Measurements from ENCODE around the gene PHAF1.

Gene PHAF1

GRCh38 chr16:67109407-67110135 is at the start of gene PHAF1:
PHAF1 (plus strand) TSS chr16:67109941; CDS start chr16:67110176, 235 bp downstream.
- peak; percentile 91 for DNase-seq (ENCODE audit: low spot score)

- no peak for DNase-seq (ENCODE audit: low spot score)
Measured at GRCh38 chr16:67063008-67063407, 46.7 kb upstream of the PHAF1 start.

DNA sequence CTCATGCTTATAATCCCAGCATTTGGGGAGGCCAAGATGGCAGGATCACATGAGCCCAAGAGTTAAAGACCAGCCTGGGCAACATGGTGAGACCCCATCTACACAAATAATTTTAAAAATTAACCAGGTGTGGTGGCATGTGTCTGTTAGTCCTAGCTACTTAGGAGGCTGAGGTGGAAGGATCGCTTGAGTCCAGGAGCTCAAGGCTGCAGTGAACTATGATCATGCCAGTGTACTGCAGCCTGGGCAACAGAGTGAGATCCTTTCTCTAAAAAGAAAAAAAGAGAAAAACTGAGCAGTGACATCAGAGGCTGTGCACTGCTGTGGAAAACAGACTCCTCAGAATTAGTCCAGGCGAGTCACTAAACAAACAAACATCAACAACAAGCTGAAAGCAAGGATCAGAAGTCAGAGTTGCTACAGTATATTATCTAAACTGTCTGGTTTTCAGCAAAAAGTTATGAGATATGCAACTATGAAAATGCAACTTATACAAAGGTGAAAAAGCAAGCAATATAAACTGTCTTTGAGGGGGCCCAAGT is 41.5 kb upstream of the PHAF1 start:
- no peak for DNase-seq (ENCODE audit: low spot score)

DNA sequence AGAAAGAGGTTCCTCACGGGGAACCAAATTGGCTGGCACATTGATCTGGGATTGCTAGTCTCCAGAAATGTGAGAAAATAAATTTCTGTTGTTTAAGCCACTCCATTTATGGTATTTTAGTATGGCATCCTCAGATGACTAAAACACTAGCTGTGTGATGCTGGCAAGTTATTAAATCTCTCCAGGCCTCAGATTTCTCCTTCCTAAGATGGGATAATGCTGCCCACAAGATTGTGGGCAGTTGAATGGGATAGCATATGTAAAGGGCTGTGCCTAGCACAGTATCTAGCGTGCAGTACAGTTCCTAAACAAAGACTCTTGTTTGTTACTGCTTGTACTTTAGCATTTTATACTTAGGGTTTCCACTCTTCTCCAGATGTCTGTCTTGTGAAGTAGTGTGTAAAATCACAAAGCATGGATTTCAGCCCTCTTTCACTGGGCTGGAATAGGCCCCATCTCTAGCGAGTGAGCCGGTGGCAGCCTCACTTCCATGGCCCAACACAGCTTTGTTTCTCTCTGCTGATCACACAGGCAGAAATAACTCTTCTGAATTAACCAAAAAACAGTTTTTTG is 38.2 kb upstream of the PHAF1 start:
- no peak for DNase-seq (ENCODE audit: low spot score)

DNA sequence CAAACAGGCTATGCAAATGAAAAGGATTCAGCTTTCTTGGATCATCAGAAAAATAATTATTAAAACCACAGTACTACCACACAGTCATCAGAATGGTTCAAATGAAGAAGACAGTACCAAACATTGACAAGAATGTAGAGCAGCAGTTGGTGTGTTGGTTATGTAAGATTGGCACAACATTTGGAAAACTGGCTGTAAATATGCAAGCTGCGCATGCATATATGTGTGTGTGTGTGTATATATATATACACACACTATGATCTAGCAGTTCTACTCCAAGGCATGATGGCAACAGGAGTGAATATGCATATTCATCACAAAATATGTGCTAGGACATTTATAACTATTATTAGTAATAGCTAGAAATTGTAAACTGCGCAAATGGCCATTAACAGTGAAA is 34.4 kb upstream of the PHAF1 start:
- DNase-seq (ENCODE audit: low spot score) = no peak

- DNase-seq (ENCODE audit: low spot score) = no peak
Measured at GRCh38 chr16:67077871-67078270, 31.9 kb upstream of the PHAF1 start.

DNA sequence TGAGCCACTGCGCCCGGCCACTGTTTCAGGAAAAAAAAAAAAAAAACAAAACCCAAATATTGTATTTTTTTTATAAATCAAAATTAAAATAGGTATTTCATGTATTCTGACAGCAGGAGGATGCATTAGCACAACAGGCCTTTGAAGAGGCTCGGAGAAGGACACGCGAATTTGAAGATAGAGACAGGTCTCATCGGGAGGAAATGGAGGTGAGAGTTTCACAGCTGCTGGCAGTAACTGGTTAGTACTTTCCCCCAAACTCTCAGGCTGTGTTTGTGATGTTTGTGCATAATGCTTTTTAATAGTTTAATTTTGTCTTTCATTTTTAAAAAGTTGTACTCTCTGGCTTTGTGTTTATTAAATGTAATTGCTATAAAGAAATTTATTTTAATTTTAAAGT is 27.6 kb upstream of the PHAF1 start:
- no peak for DNase-seq (ENCODE audit: low spot score)

DNA sequence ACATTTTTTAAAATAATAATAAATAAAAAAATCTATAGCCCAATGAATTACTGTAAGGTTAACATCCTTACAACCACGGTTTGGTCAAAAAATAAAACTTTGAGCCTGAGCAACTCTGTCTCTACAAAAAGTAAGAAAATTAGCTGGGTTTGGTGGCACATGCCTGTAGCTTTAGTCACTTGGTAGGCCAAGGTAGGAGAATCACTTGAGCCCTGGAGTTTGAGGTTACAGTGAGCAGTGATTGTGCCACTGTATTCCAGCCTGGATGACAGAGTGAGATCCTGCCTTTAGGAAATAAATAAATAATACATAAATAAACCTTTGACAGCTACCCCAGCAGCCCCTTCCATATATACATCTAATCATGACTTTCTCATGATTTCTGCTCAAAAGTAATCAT is 26.9 kb upstream of the PHAF1 start:
- DNase-seq (ENCODE audit: low spot score) = no peak

DNA sequence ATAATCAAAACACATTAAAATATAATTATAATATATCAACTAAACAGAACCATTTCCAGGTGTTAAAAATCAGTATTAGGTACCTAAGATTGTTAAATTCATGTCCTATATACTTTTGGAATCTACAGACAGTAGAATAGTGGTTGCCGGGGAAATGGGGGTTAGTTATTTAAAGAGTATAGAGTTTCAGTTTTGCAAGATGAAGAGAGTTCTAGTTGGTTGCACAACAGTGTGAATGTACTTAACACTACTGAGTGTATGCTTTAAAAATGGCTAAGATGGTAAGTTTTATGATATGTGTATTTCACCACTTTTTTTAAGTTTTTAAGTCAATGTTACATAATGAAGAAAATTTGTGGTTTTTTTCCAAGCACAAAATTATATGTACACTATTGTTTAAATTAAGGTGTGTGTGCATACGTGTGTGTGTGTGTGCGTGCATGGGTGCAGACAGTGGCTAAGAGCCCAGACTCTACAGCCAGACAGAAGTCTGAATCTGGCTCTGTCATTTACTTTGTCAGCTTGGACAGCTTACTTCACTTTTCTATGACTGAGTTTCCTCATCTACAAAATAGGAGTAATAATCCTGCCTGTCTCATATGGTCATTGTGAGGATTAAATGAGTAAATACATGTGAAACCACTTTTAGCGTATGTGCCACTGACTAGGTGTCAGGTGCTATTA is 25.3 kb upstream of the PHAF1 start:
- no peak for DNase-seq (ENCODE audit: low spot score)

DNA sequence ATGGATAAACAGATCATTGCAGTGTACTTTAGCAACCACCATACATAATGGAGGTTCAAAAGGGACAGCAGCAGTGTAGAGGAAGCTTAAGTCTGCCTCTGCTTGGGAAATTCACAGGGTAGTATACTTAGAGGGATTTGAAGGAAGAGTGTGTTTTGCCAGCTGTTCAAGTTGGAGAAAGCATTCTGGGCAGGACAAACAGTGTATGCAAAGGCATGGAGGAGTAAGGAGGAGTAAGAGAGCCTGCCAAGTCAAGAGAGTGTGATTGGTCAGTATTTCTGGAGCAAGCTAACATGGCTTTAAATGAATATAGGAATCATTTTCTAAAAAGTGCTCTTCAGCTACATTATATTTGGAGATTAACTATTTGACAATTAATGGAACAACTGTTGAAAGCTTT is 22.9 kb upstream of the PHAF1 start:
- DNase-seq (ENCODE audit: low spot score) = no peak

DNA sequence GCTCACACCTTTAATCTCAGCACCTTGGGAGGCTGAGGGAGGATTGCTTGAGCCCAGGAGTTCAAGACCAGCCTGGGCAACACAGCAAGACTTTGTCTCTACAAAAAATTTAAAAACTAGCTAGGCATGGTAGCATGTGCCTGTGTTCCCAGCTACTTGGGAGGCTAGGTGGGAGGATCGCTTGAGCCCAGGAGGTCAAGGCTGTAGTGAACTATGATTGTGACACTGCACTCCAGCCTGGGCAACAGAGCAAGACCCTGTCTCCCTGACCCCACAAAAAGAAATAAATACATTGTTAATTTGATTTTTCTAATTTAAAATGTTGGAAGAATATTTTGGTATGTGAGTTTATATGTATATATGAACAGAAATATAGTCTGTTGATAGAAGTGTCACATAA is 22.4 kb upstream of the PHAF1 start:
- no peak for DNase-seq (ENCODE audit: low spot score)

DNA sequence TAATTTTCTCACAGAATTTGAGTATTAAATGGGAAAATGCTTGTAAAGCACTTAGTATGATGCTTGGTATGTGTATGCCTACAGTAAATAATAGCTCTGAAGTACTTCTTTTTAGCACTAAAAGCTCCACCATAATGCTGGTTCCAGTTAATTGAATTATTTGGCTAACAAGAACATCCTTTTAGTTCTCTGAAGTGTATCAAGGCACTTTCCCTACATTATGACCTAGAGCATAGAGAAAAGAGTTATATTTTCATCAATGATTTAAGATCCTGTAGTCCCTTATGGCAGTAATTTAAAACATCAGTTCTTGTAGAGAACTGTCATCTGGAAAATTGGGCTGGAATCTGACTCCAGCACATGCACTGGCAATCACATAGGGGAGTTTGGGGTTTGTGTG is 21.9 kb upstream of the PHAF1 start:
- no peak for DNase-seq (ENCODE audit: low spot score)

DNA sequence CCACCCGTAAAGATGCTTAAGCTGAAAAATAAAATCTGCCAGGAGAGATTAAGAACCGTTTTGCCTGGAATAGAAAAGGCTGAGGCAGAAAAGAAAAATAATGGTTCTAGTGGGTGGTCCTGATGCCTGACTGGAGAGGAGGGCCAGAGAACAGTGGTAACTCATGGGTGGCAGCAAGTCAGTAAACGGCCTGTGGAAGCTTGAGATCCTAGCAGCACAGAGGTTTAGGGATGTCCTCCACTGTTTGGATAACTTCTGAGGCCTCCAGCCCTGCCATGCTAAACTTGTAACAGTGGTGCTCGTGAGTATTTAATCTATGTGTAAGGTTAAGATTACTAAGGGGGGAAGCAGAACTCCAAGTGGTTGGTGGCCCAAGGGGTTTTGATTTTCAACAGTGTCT is 21.2 kb upstream of the PHAF1 start:
- DNase-seq (ENCODE audit: low spot score) = no peak

- no peak for DNase-seq (ENCODE audit: low spot score)
Measured at GRCh38 chr16:67089101-67089500, 20.6 kb upstream of the PHAF1 start.

DNA sequence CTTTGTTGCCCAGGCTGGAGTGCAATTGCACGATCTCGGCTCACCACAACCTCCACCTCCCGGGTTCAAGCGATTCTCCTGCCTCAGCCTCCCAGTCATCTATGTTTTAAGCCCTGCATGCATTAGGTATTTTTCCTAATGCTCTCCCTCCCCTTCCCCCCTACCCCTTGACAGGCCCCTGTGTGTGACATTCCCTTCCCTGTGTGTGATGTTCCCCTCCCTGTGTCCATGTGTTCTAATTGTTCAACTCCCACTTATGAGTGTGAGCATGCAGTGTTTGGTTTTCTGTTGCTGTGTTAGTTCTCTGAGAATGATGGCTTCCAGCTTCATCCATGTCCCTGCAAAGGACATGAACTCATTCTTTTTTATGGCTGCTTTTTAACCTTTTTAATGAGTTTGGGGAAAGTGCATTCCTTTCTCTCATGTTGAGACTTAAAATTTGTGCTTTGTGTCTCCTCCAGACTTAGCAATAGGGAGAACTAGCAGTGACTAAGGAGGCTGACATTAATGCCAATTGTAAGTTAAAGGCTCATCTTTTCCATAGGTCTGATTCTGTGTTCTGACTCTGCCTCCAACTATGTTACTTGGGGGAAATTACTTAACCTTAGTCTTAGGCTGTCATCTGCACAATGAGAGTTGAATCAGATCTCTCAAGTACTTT is 17.7 kb upstream of the PHAF1 start:
- DNase-seq (ENCODE audit: low spot score) = no peak

DNA sequence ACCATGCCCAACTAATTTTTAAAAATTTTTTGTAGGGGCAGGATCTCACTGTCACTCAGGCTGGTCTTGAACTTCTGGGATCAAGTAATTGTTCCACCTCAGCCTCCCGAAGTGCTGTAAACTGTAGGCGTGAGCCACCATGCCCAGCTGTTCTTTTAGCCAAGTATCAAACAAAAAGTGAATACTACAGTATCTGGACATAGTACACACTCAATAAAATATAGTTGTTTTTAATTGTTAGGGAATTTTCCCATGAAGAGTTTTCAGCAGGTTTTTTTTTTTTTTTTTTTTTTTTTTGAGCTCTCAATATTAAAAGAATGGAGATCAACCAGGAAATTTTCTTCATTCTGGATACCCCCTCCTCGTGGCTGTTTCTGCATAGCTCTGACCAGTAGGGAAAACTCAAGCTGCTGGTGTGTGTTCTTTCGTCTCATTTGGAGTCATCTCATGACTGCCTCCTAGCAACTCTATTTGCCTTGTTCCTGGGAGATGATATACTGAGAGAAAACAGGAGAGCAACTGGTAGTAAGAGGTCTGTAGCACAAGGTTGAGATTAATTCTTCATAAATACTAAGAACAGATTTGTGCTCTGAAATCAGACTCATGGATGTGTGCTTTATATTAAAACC is 16.5 kb upstream of the PHAF1 start:
- DNase-seq (ENCODE audit: low spot score) = no peak

DNA sequence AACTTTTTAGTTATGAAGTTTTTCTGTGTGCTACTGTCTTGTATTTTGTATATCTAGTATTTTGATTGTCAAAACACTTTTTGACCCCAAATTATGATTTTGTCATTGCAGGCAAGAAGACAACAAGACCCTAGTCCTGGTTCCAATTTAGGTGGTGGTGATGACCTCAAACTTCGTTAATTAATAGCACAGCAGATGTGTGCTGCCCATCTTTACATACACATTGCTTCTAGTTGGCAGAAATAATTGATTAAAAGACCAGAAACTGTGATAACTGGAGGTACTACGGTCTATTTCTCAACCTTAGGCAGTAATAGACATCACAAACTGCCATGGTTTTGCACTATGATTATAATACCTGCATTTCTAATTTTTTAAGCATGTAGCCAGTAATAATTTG is 11.1 kb upstream of the PHAF1 start:
- DNase-seq (ENCODE audit: low spot score) = no peak

- no peak for DNase-seq (ENCODE audit: low spot score)
Measured at GRCh38 chr16:67100569-67101310, 9.0 kb upstream of the PHAF1 start.

GRCh38 chr16:67101311-67102082 is 8.2 kb upstream of the PHAF1 start:
- DNase-seq (ENCODE audit: low spot score) = no peak

DNA sequence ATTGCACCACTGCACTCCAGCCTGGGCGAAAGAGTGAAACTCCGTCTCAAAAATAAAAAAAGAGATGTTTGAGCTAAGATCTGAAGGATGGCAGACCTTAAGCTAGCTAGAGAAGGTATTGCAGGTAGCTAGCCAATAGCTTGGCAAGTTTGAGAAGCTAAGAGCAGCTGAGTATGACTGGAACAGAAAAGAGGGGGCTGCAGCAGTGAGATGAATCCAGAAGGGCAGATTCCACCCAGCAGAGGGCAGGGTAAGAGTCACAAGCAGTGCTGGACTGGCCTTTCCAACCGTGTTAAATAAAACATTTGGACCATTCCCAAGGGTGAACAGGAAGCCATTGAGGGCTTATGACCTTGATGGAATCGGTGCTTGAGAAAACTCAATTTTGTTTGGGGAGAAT is 5.7 kb upstream of the PHAF1 start:
- DNase-seq (ENCODE audit: low spot score) = no peak

DNA sequence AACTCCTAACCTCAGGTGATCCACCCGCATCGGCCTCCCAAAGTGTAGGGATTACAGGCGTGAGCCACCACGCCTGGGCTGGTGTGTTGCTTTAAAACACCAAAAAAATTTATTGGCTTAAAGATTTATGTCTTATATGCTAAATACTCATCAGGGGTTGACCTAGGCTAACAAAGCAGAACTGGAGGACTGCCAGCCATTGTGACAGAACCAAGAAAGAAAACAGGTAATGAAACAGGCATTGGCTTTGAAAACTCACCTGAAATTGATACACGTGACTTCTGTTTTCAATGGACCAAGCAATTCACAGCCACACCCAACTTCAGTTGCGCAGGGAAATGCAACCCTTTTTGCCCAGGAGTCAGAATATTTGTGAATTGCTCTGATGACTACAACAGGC is 4.9 kb upstream of the PHAF1 start:
- no peak for DNase-seq (ENCODE audit: low spot score)
